PFSK-1 (cell line): ENCODE measurements around the gene COL7A1.

Experiments used
- POLR2AphosphoS5 ChIP-seq: IDR thresholded peaks from 2 replicates; pipeline ENCODE4 v1.6.1; 2012; ENCODE audit warnings: low read depth, mild to moderate bottlenecking, control low read depth, low read length, moderate library complexity
- REST ChIP-seq, 2 experiments: IDR thresholded peaks; 2 replicates each; pipeline versions ENCODE4 v1.6.1 to v1.8.0; 2011 to 2012; ENCODE audit warnings: low read depth in 2 of 2, low read length in 2 of 2, control low read depth in 1 of 2, inconsistent platforms in 1 of 2, mild to moderate bottlenecking in 1 of 2, moderate library complexity in 1 of 2; ENCODE audit not compliant: insufficient read depth in 1 of 2

DNA sequence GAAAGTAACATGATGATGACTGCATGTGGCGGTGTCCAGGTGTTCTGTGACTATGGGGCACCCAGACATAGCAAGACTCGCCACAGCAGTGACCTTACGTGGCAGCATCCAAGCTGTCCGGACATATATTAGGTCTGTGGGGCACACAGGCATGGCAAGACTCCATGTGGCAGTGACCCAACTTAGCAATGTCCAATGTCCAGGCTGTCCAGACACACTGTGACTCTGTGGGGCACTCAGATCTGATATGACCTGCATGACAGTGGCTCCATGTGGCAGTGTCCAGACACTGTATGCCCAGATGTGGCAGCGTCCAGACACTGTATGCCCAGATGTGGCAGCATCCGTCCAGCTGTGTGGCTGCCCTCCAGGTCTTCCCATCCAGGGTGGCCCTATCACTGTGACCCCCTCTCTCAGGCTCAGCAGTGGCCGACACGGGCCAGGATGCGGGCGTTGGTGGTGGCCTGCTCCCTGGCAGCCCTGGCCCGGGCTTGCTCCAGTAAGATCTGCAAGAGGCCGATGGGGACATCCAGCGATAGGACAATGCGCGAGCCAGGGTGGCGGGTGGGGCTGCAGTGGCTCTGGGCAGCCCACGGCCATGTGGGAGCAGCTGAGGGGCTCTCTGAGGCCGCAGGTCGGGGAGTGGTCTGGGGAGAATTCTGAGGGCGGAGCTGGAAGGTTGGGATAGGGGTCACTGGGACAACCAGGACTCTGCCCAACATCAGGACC lies 32.6 kb downstream of the COL7A1 start:
- no peak for TF ChIP-seq POLR2AphosphoS5
- TF ChIP-seq REST (IDR thresholded peaks at IDR 0.05; ENCODE audit: insufficient read depth in 1 of 2, low read depth in 2 of 2, low read length in 2 of 2) = no peak
